HG03520 (cell line): ENCODE measurements around the gene KCNJ16.

Source experiments
- ATAC-seq: cut with Tn5 transposase; IDR thresholded peaks from one replicate; pipeline ENCODE4 v1.9.1; 2021; ENCODE audit warnings: mild to moderate bottlenecking, moderate library complexity; ENCODE audit not compliant: unreplicated experiment

KCNJ16 gene

DNA sequence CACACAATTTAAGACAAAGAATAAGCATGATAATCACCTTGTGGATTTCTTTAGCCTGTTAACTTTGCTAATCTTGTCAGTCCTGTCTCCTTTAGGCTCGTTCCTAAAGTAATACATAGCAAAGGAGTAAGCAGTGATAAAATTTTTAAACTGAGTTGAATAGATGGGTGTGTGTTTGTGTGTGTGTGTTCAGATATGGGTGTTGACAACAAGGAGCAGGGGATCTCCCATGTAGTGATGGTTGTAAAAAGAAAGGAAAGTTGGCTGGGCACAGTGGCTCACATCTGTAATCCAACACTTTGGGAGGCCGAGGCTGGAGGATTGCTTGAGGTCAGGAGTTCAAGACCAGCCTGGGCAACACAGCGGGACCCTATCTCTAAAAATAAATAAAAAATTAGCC is 49.7 kb downstream of the KCNJ16 start:
- ATAC-seq, result no peak

DNA sequence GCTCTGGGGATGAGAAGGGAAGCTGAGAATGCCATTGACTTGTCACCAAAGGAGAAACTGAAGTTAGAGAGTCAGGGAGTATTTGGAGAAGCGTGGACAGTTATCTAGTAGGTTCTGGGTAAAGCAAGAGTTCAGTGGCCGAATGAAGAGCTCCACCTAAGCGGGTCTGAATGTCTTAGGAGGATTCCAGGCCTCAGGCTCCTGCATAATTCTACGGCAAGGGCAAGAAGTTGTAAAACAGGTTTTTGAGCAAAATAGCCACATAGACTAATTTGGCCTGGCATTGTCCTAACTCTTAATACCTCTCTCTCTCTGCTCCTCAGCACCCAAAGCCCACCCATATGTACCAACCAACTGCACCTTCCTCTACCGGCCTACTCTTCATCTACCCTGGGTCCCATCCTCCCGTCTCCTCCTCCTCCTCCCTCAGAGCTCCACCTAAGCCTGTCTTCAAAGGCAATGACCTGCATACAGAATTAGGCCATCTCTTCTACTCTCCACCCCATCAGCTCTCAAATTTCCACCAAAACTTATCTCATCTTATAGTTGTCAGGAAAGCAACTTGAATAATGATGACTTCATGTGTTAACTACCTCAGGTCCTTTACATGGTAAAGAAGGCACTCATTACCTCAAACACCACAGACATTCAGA is 52.3 kb downstream of the KCNJ16 start:
- ATAC-seq, result no peak

DNA sequence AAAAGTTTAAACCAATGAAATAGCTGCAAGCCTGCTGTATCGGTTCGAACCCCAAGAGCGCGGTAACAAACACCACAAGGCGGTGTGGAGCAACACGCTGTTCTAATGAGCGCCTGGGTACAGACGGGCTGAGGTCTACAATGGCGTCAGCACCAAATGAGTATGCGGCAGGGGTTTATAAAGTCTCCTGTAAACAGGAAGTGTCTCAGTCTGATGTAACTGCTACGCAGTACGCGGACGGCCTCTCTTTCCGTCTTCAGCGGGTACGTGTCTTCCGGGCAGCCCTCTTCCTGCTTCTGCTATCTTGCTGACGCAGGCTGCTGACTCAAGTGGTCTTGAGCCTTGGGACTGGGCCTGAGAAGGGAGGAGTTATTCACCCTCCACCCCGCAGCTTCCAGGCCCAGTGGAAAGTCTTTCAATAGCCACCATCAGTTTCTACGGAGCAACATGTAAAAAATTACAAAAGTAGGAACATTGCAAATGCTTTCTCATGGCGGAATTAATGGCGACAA is 53.8 kb downstream of the KCNJ16 start:
- ATAC-seq, result no peak

DNA sequence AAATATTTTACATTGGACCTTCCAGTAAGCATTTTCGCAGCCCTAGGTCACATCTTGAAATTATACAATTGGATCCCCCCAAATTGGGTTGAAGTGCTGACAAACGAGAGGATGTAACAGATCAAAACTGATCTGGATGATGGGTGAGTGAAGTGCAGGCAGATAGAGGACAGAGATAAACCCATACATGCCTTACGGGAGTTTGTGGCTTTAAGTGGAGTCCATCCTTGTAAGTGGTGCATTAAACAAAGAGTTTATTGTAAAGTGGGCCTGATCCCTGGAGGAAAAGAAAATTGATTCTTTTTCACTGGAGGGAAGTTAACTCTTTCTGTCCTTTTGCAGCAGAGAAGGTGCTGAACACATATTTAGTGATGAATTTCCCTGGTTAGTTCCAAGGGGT is 55.3 kb downstream of the KCNJ16 start:
- ATAC-seq, result no peak

DNA sequence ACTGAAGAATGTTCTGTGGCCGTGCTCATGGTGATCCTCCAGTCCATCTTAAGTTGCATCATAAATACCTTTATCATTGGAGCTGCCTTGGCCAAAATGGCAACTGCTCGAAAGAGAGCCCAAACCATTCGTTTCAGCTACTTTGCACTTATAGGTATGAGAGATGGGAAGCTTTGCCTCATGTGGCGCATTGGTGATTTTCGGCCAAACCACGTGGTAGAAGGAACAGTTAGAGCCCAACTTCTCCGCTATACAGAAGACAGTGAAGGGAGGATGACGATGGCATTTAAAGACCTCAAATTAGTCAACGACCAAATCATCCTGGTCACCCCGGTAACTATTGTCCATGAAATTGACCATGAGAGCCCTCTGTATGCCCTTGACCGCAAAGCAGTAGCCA is 57.5 kb downstream of the KCNJ16 start:
- ATAC-seq, result no peak

DNA sequence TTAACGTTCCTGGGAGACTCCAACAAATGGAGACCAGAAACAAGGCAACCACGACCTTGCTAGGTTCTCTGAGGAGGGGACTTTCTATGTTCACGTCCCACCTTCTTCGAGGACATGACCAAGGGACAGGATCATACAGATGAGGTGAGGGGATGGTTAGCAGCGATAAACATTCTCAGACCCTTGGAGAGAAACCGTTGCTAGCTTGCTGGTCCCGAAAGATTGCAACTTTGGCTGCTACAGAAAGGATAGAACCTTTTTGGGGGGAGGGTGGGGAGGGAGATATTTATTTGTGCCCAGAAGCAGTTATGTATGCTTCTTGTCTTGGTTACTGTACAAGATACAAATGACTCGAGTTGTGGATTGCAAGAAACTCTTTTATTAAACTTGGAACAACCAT is 59.0 kb downstream of the KCNJ16 start:
- ATAC-seq, result no peak

DNA sequence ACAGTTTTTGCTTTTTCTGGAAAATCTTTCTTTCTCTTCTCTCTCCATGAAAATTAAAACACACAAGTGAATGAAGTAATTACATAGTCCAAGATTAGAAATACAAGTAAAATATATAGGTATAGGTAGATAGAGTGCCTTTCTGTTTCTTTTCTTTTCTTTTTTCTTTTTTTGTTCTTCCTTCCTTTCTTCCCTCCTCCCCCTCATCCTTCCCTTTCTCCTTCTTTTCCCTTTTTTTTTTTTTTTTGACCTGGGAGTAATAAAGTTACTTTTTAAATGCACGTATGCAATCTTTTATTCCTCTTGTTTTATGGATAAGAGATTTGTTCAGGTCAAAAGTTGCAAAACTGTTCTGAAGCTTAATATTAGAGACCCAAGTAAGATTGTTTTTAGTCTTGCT is 59.8 kb downstream of the KCNJ16 start:
- no peak for ATAC-seq

DNA sequence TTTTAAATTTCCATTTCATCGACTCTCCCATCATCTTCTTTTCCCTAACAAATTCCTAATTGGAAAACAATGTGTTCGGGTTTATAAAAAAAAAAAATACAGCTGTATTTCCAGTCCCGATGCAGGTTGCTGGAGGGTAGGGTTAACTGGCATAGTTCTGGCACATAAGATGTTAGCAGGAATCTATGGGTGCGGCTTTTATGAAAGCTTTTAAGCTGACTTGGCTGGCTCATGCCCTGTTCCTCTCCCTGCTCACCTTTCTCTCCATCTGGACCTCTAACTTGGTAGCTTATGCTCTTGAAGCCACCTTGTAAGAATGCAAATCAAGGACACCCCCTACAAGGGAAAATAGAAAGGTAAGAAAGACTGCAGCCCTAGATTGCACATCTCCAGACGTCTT is 61.1 kb downstream of the KCNJ16 start:
- no peak for ATAC-seq

DNA sequence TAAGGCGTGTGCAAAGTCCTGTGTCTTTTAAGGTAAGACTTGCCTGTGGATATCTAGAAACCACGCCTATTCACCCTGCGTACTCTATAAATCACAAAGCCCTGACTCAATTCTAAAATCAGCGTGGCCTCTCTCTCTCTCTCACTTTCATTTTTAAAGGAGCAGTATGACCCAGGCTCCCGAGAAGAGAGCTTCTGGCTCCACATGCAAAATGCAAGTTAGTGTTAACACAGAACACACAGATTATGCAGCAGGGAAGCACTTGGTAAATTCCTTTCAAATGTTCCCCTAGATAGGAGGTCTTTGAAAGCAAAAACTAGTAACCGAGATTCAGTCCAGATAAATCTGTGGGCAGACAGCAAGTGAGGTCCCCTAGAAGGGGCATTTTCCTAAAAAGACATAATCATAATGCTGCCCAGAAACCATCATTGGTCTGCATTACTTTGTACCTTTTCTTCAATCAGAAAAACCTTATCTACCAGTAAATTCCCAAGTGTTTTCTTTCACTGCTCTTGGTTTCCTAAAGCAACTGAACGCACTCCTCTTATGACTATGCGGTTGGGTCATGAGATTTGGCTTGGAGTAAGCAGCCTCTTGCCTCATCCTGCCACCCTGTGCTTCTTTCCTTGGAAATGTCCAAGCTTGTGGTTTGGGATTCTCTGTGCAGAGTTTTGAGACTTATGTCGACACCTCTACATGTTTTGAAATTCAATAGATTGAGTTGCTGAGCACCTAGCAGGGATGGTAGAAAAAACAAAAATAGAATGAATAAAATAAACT is 62.6 kb downstream of the KCNJ16 start:
- peak; percentile 99 for ATAC-seq

DNA sequence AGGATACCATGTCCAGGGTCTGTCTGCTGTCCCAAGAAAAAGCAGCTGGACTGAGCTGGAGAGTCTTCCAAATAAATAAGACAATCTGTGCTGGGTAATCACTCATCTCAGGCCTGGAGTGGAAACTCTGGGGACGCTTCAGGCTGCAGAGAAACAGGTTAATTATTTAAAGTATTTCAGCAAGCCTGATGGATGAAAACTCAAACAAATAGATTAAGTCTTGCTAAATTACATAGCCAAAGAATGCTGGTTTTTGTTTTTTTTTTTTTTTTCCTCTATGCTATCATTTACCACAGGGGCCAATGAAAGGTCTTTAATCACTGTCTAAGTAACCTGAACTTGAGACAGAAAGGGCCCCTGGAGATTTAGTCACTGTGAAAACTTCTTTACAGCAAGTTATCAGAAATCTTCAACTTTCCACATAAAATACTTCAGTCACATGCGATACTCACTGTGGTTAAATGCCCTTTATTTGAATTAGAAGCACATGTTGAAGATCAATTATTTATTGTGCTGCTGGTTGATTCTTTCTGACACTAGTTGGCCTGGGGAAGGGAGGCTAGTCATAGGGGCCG is 63.4 kb downstream of the KCNJ16 start:
- ATAC-seq, result no peak

DNA sequence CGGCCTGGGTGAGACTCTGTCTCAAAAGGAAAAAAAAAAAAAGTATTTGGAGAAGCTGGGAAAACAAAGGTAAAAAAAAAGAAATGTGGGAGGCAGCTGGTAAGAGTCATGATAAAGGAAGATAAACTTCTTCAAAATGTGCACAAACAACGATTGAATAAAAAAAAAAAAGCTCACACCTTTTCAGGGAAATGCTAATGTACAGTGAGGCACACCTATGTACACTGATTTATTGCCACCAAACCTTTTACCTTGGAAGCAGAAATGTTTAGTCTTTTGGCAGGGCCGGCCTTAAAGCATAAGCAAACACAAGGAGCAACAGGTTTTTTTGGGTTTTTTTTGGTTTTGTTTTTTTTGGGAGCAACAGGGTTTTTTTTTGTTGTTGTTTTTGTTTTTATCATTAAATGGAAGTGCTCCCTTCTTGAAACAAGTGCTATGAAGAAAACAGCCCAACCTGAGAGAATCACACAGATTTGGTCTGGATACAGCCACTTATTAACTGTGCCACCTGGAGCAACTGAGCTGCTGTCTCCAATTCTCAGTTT is 64.5 kb downstream of the KCNJ16 start:
- ATAC-seq, result no peak

DNA sequence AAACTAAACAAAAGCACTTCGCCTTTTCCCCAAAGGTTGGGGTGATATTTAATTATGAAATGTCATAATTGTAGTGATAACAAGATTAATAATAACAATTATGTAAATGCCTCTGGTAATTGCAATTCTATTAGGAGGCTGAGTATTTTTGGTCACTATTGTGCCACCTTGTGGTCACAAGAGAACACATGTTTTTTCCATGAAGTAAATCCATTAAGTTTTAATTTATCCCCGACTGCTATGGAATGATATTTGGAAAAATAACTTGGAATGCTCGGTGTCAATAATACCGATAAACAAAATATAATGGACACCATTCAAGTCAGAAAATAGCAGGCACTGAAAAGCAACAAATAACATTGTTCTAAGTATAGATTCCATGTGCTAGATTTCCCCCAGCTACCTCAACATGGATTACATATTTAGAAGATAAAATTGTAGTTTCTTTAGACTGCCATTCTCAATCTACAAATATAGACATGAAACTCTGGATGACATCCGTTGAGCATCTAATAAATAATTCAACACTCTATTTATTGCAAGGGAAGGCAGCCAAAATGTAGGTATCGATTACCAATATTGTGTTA is 69.3 kb downstream of the KCNJ16 start:
- ATAC-seq, result no peak

DNA sequence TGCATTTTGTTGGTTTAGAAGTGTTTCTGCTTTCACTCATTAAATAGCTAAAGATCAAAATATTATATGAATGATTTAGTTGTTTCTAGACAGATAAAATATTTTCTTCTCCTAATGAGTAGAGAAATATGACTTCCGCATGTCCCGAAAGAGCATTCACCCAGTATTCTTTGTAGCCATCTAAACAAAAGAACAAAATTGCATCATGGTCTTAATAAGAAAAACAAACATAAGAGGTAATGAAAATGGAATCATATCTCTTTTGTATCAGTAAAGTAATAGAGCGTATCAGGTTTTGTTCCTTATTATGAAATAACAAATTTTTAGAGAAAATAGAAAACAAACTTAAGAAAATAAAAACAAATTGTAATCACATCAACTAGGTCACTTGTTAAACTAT is 78.2 kb downstream of the KCNJ16 start:
- no peak for ATAC-seq

DNA sequence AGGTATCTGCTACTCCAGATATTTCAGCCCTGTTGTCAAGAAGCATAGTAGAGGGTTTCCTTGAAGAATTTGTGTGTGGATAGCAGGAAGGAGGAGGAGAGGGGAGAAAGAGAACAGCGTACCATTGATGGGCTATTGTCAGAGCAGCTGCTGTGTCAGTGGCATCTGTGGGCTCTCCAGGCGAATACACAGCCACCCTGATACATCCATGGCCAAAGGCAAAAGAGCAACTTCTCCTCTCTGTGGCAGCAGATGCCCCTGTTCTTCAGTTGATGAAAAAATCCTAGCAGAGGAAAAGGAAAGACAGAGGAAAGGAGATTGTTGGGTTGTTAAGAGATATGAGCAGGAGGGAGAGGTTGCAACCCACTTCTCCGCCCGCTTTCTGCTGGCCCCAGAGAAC is 82.1 kb downstream of the KCNJ16 start:
- no peak for ATAC-seq

DNA sequence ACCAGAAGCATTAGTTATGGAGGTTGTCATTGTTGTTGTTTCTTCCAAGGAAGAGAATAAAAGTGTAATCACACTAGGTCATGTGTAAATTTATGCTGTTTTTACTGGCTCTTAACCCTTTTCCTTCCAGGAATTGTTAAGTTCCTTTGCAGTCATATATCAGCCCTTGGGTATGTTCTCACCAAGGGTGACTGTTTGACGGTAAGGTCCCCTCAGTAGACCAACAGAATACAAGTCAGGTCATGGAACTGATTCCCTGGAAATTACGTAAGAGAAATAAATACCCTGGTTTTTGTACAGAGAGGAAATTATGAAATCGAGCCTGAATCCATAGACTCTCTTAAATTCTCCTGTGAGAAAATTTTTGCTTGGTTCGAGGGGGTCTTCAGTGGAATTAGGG is 83.2 kb downstream of the KCNJ16 start:
- ATAC-seq, result no peak

DNA sequence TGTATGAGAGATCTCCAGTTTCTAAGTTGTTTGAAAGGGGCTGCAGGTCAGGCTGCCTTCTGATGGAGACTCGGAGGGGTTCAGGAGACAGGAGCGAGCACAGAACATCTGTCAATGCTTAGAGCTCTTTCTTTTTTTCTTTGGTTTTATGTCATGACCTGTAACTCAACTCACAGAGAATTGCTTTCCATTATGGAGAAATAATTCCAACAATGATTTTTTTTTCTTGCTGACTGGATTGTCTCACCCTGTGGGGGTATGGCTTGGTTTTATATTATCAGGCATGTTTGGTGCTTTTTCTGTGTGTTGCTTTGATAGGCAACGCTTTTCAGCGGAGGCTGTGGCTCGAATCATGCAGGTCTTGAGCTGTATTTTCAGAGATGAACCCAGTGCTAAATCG is 83.6 kb downstream of the KCNJ16 start:
- ATAC-seq, result no peak

DNA sequence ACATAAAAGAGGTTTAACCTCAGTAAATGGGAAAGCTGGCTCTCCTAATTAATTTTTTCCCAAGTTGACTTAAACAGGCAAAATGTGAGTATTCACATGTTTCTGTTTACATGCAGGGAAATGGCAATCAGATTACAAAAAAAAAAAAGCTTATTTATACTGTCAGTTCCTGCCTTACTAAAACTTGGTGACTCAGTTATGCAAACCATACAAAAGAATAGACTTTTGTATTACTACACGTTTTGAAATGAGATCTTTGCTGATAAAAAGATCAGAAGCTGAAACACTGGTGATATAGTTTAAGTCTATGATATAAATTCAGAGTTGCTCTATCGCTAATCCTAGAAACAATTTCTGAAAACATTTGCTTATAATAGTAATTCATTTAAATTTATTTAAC is 85.0 kb downstream of the KCNJ16 start:
- ATAC-seq, result no peak

DNA sequence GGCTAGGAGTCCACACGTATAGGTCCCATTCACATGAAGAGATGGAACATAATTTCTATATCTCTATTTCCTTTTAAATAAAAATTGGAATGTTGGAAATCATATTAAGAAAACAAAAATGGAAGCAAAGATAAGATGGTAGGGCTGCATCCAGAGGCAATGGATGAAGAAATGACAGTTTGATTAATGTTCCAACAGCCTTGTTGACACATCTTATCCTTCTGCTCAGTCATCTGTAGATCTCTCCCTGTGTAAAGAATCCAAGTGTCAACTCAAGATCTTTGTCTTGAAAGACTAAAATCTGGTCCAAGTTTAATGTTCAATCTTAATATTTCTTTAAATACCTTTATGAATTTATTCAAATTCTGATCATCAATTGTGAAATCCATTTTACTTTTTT is 86.5 kb downstream of the KCNJ16 start:
- ATAC-seq, result no peak

DNA sequence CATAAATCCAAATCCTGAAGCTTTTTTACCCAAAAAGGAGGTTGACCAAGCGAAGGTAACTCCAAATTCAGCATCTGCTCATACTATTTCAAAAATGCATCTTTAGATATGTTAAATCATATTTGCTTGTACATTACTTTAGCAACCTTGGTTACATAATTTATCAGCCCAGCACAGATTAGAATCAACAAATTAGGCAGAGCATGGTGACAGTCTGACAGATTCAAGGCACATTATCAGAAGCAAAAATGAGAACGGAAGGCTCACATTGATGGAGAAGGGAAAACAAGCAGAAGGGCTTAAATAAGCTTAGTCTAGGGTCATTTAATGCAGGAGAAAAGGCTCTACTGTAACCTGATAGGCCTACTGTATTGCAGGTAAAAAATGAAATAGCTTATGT is 90.4 kb downstream of the KCNJ16 start:
- no peak for ATAC-seq

DNA sequence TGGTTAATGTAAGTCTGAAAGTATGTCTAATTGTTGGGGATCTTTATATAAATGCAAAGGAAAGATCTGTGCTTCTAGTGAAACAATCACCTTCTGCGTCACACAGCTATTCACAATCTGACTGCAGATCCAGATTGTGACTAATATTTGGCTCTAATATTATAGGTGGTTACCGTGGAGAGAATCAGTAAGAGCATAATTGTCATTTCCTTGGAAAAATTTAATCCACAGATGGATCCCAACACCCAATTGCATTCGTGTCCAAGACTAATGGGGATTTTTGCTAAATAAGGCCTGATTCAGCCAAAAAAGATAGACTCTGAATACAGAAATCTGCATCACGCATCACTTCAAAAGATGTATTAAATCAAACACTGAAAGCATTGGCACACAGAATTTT is 91.6 kb downstream of the KCNJ16 start:
- ATAC-seq, result no peak
